ENCODE measurements around the gene SMIM23.

DNA sequence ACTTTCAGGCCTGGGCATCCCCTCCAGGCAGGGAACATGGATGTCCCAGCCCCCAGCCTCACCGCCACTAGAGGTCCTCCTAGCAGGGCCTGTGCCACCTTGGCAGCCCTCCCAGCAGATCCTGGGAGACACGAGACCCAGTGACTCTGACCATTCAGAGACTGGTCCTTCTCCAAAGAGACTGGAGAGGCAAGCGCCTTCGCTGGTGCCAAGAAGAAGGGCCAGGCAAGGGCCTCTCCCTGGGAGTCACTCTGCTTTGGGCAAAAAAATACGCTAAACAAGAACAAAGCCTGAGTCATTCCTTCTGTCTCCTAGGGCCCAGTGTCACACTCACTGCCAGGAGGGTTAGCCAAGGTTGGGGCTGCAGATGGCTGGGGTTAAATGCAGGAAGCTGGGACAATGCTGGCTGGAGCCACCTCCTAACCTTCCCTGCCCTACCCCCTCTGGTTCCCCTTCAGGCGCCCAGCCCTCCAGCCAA, 35.3 kb upstream of the SMIM23 start:
- TF ChIP-seq, protein P1, sequence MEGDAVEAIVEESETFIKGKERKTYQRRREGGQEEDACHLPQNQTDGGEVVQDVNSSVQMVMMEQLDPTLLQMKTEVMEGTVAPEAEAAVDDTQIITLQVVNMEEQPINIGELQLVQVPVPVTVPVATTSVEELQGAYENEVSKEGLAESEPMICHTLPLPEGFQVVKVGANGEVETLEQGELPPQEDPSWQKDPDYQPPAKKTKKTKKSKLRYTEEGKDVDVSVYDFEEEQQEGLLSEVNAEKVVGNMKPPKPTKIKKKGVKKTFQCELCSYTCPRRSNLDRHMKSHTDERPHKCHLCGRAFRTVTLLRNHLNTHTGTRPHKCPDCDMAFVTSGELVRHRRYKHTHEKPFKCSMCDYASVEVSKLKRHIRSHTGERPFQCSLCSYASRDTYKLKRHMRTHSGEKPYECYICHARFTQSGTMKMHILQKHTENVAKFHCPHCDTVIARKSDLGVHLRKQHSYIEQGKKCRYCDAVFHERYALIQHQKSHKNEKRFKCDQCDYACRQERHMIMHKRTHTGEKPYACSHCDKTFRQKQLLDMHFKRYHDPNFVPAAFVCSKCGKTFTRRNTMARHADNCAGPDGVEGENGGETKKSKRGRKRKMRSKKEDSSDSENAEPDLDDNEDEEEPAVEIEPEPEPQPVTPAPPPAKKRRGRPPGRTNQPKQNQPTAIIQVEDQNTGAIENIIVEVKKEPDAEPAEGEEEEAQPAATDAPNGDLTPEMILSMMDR (conservative IDR thresholded peaks at IDR 0.05 in 1 of 2, IDR thresholded peaks at IDR 0.05 in 1 of 2; ENCODE audit: extremely low read depth in 1 of 2, insufficient read depth in 1 of 2, low read depth in 1 of 2, low read length in 2 of 2), result peak; percentile 4 to 44
- no peak for TF ChIP-seq EZH2 (IDR thresholded peaks at IDR 0.05; ENCODE audit: borderline replicate concordance, low read length)
